MM.1S (cell line): Measurements from ENCODE around the gene SPATA13.

Source experiments
- DNase-seq: peaks from one replicate; pipeline ENCODE4 v3.0.0-alpha.2; 2015
- H2AFZ ChIP-seq: fragments of 300-600 bp; sonication (generic); 2 replicates; pipeline ENCODE4 v1.6.0; 2016; ENCODE audit warnings: antibody characterized with exemption, low read length
- H3F3A ChIP-seq: fragments of 300-600 bp; sonication (generic); 2 replicates; pipeline ENCODE4 v1.6.1; 2016; ENCODE audit warnings: mild to moderate bottlenecking, antibody characterized with exemption, low read length, moderate library complexity, mixed read lengths; ENCODE audit not compliant: insufficient read depth
- H3K27ac ChIP-seq: fragments of 300-600 bp; sonication (generic); 2 replicates; pipeline ENCODE4 v1.5.1; 2016; ENCODE audit warnings: mild to moderate bottlenecking, low read length
- H3K27me3 ChIP-seq: fragments of 300-600 bp; sonication (generic); replicated peaks from 2 replicates; pipeline ENCODE4 v1.6.0; 2016; ENCODE audit warnings: low read length; ENCODE audit not compliant: insufficient read depth
- H3K36me3 ChIP-seq: fragments of 300-600 bp; sonication (generic); replicated peaks from 2 replicates; pipeline ENCODE4 v1.6.1; 2016; ENCODE audit warnings: mild to moderate bottlenecking, low read length, mixed read lengths; ENCODE audit not compliant: insufficient read depth
- H3K4me1 ChIP-seq: fragments of 300-600 bp; sonication (generic); 2 replicates; pipeline ENCODE4 v1.6.1; 2016; ENCODE audit warnings: low read length, mixed read lengths
- H3K4me2 ChIP-seq: fragments of 300-600 bp; sonication (generic); 2 replicates; pipeline ENCODE4 v1.6.0; 2016; ENCODE audit warnings: low read depth, low read length
- H3K4me3 ChIP-seq: fragments of 300-600 bp; sonication (generic); 2 replicates; pipeline ENCODE4 v1.5.1; 2016; ENCODE audit warnings: low read length, mixed read lengths
- H3K79me2 ChIP-seq: fragments of 300-600 bp; sonication (generic); 2 replicates; pipeline ENCODE4 v1.6.1; 2016; ENCODE audit warnings: mixed run types, low read length, mixed read lengths
- H3K9ac ChIP-seq: fragments of 300-600 bp; sonication (generic); 2 replicates; pipeline ENCODE4 v1.6.1; 2016; ENCODE audit warnings: low read length, mixed read lengths
- H3K9me2 ChIP-seq: fragments of 300-600 bp; sonication (generic); replicated peaks from 2 replicates; pipeline ENCODE4 v1.6.1; 2016; ENCODE audit warnings: mild to moderate bottlenecking, low read length, mixed read lengths; ENCODE audit not compliant: insufficient read depth
- H3K9me3 ChIP-seq: fragments of 300-600 bp; sonication (generic); replicated peaks from 2 replicates; pipeline ENCODE4 v1.6.1; 2016; ENCODE audit warnings: mild to moderate bottlenecking, low read length, mixed read lengths; ENCODE audit not compliant: insufficient read depth
- H4K20me1 ChIP-seq: fragments of 300-600 bp; sonication (generic); 2 replicates; pipeline ENCODE4 v1.6.1; 2016; ENCODE audit warnings: mild to moderate bottlenecking, low read length, moderate library complexity, mixed read lengths; ENCODE audit not compliant: insufficient read depth
- EZH2 ChIP-seq: fragments of 300-600 bp; sonication (generic); optimal IDR thresholded peaks from 2 replicates; pipeline ENCODE3; 2017; ENCODE audit warnings: low read depth, mild to moderate bottlenecking, antibody characterized with exemption, low read length, mixed read lengths
- EZH2phosphoT487 ChIP-seq: fragments of 300-600 bp; sonication (generic); IDR thresholded peaks from 2 replicates; pipeline ENCODE4 v1.6.1; 2018; ENCODE audit warnings: antibody characterized with exemption, low read length
- TF ChIP-seq, protein P1 (sequence below): fragments of 300-600 bp; sonication (generic); IDR thresholded peaks from 2 replicates; pipeline ENCODE4 v1.5.1; 2016; ENCODE audit warnings: antibody characterized with exemption, low read length, mixed read lengths

SPATA13 gene

DNA sequence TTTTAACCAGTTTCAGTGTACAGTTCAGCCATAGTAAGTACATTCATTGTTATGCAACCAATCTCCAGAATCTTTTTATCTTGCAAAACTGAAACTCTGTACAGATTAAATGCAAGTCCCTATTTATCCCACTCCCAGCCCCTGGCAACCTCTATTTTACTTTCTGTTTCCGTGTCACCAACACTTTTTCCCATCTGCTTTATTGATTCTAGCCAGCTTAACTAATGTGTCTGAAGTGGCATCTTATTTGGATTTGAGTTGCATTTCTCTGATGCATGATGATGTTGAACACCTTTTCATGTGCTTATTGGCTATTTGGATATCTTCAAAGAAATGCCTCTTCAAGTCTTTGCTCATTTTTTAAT is 18.9 kb downstream of the SPATA13 start:
- Histone ChIP-seq H3K4me2 (no peak overlapping the region), H3K9me3 (no peaks in the 10 kb centered on the region)

DNA sequence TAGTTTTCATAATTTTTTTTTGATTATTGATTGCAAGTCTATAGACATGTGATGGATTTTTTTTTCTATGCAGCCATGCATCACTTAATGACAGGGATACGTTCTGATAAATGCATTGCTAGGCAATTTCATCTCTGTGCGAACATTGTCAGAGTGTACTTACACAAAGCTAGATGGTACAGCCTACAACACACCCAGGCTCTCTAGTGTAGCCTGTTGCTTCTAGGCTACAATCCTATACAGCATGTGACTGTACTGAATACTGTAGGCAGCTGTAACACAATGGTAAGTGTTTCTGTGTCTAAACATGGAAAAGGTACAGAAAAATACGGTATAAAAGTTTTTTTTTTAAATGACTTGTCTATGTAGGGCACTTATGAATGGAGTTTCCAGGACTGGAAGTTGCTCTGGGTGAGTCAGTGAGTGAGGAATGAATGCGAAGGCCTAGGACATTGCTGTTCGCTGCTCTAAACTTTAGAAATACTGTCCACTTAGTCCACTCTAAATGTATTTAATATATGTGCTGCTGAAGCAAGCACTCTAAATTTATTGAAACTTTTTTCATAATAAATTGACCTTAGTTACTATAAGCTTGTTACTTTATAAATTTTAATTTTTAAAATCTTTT is 20.3 kb downstream of the SPATA13 start:
- TF ChIP-seq EZH2phosphoT487, result no peak
- Histone ChIP-seq H3K9me2 (no peaks in the 10 kb centered on the region), H3K79me2 (no peaks in the 10 kb centered on the region), H3K4me2 (no peak overlapping the region), H3K4me1 (no peaks in the 10 kb centered on the region), H3K27me3 (no peaks in the 10 kb centered on the region), H3K9ac (no peak overlapping the region), H4K20me1 (no peaks in the 10 kb centered on the region), H3F3A (no peaks in the 10 kb centered on the region), H3K27ac (no peak overlapping the region), H3K4me3 (no peak overlapping the region), H2AFZ (no peak overlapping the region), H3K9me3 (no peaks in the 10 kb centered on the region), H3K36me3 (no peaks in the 10 kb centered on the region)
- no peak for DNase-seq

More for the DNA sequence above, 18.9 kb downstream of the SPATA13 start:
- no peaks in the 10 kb centered on the region for H4K20me1 ChIP-seq
- H3K4me3 ChIP-seq, result no peak overlapping the region
- H3F3A ChIP-seq, result no peaks in the 10 kb centered on the region
- no peak overlapping the region for H3K27ac ChIP-seq
- H2AFZ ChIP-seq, result no peak overlapping the region
- H3K36me3 ChIP-seq, result no peaks in the 10 kb centered on the region
- H3K9me2 ChIP-seq, result no peaks in the 10 kb centered on the region
- no peaks in the 10 kb centered on the region for H3K27me3 ChIP-seq
- H3K79me2 ChIP-seq, result no peaks in the 10 kb centered on the region
- TF ChIP-seq, protein P1, sequence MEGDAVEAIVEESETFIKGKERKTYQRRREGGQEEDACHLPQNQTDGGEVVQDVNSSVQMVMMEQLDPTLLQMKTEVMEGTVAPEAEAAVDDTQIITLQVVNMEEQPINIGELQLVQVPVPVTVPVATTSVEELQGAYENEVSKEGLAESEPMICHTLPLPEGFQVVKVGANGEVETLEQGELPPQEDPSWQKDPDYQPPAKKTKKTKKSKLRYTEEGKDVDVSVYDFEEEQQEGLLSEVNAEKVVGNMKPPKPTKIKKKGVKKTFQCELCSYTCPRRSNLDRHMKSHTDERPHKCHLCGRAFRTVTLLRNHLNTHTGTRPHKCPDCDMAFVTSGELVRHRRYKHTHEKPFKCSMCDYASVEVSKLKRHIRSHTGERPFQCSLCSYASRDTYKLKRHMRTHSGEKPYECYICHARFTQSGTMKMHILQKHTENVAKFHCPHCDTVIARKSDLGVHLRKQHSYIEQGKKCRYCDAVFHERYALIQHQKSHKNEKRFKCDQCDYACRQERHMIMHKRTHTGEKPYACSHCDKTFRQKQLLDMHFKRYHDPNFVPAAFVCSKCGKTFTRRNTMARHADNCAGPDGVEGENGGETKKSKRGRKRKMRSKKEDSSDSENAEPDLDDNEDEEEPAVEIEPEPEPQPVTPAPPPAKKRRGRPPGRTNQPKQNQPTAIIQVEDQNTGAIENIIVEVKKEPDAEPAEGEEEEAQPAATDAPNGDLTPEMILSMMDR, result no peak
- TF ChIP-seq EZH2, result no peak
- TF ChIP-seq EZH2phosphoT487, result no peak
- no peak overlapping the region for H3K9ac ChIP-seq
- DNase-seq, result no peak
- no peaks in the 10 kb centered on the region for H3K4me1 ChIP-seq

DNA sequence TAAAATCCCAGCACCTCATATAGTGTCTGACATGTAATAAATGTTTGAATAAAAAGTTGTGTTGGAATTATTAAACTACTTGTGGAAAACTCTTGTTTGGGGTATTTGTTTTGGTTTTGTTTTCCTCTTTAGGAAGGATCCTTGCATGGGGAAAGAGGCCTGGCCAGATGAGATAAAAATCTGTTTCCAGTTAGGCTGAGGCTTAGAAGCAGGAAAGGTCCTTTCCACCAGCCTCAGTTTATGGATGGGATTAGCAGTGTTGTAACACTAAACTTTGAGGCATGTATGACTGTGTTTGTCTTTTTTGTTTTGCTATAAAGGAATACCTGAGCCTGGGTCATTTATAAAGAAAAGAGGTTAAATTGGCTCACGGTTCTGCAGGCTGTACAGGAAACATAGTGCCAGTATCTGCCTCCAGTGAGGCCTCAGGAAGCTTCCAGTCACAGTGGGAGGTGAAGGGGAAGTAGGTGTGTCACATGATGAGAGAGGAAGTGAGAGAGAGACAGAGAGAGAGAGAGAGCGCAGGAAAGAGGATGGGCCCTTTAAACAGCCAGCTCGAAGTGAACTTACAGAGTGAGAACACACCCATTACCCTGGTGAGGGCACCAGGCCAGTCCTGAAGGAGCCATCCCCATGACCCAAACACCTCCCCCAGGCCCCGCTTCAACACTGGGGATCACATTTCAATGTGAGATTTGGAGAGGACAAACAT is 21.6 kb downstream of the SPATA13 start:
- TF ChIP-seq, protein P1, result no peak
- Histone ChIP-seq H3K9ac (no peak overlapping the region), H3F3A (no peaks in the 10 kb centered on the region), H2AFZ (no peak overlapping the region), H3K9me2 (no peaks in the 10 kb centered on the region), H3K4me2 (no peak overlapping the region), H3K79me2 (no peaks in the 10 kb centered on the region), H3K4me3 (no peak overlapping the region), H3K9me3 (no peaks in the 10 kb centered on the region), H4K20me1 (no peaks in the 10 kb centered on the region), H3K36me3 (no peaks in the 10 kb centered on the region), H3K4me1 (no peaks in the 10 kb centered on the region), H3K27ac (no peak overlapping the region), H3K27me3 (no peaks in the 10 kb centered on the region)
- DNase-seq, result no peak

DNA sequence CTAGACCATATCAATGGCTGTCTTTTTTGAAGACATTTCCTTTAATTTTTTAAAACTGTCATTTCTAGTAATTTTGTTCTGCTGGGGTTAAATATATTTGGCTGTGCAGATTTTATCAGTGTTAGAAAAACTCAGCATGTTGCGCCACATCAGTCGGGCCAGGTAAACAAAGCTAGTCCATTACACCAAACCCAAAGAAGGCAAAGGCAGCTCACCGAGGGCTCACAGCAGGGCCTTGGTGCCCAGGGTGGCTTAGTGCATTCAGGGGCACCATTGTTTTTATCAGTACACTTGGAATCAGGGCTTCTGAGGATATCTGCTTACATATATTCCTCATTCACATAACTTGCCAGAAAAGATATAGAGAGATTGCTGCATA is 22.2 kb downstream of the SPATA13 start:
- H3K27ac ChIP-seq, result no peak overlapping the region
- H3K9me3 ChIP-seq, result no peaks in the 10 kb centered on the region
- no peaks in the 10 kb centered on the region for H3K4me1 ChIP-seq
- no peaks in the 10 kb centered on the region for H3K27me3 ChIP-seq
- H3K4me2 ChIP-seq, result no peak overlapping the region
- H3K36me3 ChIP-seq, result no peaks in the 10 kb centered on the region
- H3F3A ChIP-seq, result no peaks in the 10 kb centered on the region
- no peaks in the 10 kb centered on the region for H3K79me2 ChIP-seq
- no peaks in the 10 kb centered on the region for H3K9me2 ChIP-seq
- no peak overlapping the region for H2AFZ ChIP-seq
- H3K9ac ChIP-seq, result no peak overlapping the region
- DNase-seq, result no peak
- no peaks in the 10 kb centered on the region for H4K20me1 ChIP-seq
- no peak overlapping the region for H3K4me3 ChIP-seq
- TF ChIP-seq EZH2 (no peak), EZH2phosphoT487 (no peak)
- TF ChIP-seq, protein P1, result no peak
